Activated CD8-positive, alpha-beta memory T cell treated with anti-CD3 and anti-CD28 coated beads, Interleukin-2, amount 50 U/mL, for 24 hours (primary cell): ENCODE measurements around the gene CALCR.
"Not testable (repeated sequence)": the region's sequence is repeated elsewhere in the genome, so short reads cannot be mapped to it uniquely, and the experiment has no call there.

Source experiments
- DNase-seq: peaks from one replicate; pipeline ENCODE4 v3.0.0-alpha.2; 2020; ENCODE audit errors: extremely low read depth

Gene CALCR

GRCh38 chr7:93562106-93562505 is 12.4 kb downstream of the CALCR start:
- DNase-seq: no peak

- DNase-seq: no peak
Measured at GRCh38 chr7:93559639-93560491, 14.7 kb downstream of the CALCR start.

- no peak for DNase-seq
Measured at GRCh38 chr7:93558705-93559614, 15.6 kb downstream of the CALCR start.

GRCh38 chr7:93551931-93552330 is 22.6 kb downstream of the CALCR start:
- DNase-seq: no peak

GRCh38 chr7:93551063-93551895 is 23.2 kb downstream of the CALCR start:
- no peak for DNase-seq

GRCh38 chr7:93547716-93548115 is 26.8 kb downstream of the CALCR start:
- no peak for DNase-seq

GRCh38 chr7:93544691-93545090 is 29.8 kb downstream of the CALCR start:
- DNase-seq: no peak

GRCh38 chr7:93538061-93538460 is 36.5 kb downstream of the CALCR start:
- DNase-seq: no peak

- no peak for DNase-seq
Measured at GRCh38 chr7:93535616-93536015, 38.9 kb downstream of the CALCR start.

GRCh38 chr7:93530701-93531100 is 43.8 kb downstream of the CALCR start:
- DNase-seq: no peak

- DNase-seq: no peak
Measured at GRCh38 chr7:93516834-93517233, 57.7 kb downstream of the CALCR start.

- DNase-seq: no peak
Measured at GRCh38 chr7:93515144-93515543, 59.4 kb downstream of the CALCR start.

- no peak for DNase-seq
Measured at GRCh38 chr7:93509303-93509702, 65.2 kb downstream of the CALCR start.

- no peak for DNase-seq
Measured at GRCh38 chr7:93503088-93503487, 71.4 kb downstream of the CALCR start.

- DNase-seq: not testable (repeated sequence)
Measured at GRCh38 chr7:93491860-93492259, 82.7 kb downstream of the CALCR start.

- no peak for DNase-seq
Measured at GRCh38 chr7:93476491-93477344, 97.8 kb downstream of the CALCR start.

GRCh38 chr7:93475811-93476210 is 98.7 kb downstream of the CALCR start:
- DNase-seq: no peak

GRCh38 chr7:93471456-93471855 is 103.1 kb downstream of the CALCR start:
- no peak for DNase-seq

GRCh38 chr7:93463764-93464163 is 110.8 kb downstream of the CALCR start:
- no peak for DNase-seq

- DNase-seq: no peak
Measured at GRCh38 chr7:93461350-93461749, 113.2 kb downstream of the CALCR start.

- no peak for DNase-seq
Measured at GRCh38 chr7:93453262-93453661, 121.3 kb downstream of the CALCR start.
